ENCODE results near the gene RIMOC1. TPM values are rescaled to one million over a fixed set of nuclear protein-coding genes. Genes with fewer than 3 reads are reported as not detected.
"Not testable (repeated sequence)": the region's sequence is repeated elsewhere in the genome, so short reads cannot be mapped to it uniquely, and the experiment has no call there.

RIMOC1 gene
- total RNA-seq, 1 experiment from 2014 or later = 30.5 TPM

DNA sequence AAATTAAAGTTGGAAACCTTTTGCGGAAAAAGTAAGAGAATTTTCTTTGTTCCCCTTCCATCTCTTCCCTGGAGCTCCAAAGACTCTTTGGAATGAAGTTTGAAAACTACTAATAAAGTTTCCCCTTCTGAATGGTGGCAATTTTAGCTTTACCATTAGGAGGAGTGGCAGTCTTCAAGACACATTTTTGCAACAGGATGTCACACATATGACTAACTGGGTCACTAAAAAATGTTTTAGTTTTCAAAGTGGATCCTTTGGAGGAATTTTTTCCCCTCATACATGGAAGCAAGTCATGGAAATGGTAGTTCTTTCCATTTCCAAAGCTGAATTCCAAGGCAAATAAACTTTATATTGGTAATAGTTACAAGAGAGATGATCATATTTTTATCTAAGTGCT is 36.5 kb downstream of the RIMOC1 start (continued):
- TF ChIP-seq, protein P1, sequence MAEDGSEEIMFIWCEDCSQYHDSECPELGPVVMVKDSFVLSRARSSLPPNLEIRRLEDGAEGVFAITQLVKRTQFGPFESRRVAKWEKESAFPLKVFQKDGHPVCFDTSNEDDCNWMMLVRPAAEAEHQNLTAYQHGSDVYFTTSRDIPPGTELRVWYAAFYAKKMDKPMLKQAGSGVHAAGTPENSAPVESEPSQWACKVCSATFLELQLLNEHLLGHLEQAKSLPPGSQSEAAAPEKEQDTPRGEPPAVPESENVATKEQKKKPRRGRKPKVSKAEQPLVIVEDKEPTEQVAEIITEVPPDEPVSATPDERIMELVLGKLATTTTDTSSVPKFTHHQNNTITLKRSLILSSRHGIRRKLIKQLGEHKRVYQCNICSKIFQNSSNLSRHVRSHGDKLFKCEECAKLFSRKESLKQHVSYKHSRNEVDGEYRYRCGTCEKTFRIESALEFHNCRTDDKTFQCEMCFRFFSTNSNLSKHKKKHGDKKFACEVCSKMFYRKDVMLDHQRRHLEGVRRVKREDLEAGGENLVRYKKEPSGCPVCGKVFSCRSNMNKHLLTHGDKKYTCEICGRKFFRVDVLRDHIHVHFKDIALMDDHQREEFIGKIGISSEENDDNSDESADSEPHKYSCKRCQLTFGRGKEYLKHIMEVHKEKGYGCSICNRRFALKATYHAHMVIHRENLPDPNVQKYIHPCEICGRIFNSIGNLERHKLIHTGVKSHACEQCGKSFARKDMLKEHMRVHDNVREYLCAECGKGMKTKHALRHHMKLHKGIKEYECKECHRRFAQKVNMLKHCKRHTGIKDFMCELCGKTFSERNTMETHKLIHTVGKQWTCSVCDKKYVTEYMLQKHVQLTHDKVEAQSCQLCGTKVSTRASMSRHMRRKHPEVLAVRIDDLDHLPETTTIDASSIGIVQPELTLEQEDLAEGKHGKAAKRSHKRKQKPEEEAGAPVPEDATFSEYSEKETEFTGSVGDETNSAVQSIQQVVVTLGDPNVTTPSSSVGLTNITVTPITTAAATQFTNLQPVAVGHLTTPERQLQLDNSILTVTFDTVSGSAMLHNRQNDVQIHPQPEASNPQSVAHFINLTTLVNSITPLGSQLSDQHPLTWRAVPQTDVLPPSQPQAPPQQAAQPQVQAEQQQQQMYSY (CRISPR knock-in tag; IDR thresholded peaks at IDR 0.05) = no peak
- TF ChIP-seq, protein P2, sequence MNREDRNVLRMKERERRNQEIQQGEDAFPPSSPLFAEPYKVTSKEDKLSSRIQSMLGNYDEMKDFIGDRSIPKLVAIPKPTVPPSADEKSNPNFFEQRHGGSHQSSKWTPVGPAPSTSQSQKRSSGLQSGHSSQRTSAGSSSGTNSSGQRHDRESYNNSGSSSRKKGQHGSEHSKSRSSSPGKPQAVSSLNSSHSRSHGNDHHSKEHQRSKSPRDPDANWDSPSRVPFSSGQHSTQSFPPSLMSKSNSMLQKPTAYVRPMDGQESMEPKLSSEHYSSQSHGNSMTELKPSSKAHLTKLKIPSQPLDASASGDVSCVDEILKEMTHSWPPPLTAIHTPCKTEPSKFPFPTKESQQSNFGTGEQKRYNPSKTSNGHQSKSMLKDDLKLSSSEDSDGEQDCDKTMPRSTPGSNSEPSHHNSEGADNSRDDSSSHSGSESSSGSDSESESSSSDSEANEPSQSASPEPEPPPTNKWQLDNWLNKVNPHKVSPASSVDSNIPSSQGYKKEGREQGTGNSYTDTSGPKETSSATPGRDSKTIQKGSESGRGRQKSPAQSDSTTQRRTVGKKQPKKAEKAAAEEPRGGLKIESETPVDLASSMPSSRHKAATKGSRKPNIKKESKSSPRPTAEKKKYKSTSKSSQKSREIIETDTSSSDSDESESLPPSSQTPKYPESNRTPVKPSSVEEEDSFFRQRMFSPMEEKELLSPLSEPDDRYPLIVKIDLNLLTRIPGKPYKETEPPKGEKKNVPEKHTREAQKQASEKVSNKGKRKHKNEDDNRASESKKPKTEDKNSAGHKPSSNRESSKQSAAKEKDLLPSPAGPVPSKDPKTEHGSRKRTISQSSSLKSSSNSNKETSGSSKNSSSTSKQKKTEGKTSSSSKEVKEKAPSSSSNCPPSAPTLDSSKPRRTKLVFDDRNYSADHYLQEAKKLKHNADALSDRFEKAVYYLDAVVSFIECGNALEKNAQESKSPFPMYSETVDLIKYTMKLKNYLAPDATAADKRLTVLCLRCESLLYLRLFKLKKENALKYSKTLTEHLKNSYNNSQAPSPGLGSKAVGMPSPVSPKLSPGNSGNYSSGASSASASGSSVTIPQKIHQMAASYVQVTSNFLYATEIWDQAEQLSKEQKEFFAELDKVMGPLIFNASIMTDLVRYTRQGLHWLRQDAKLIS (CRISPR knock-in tag; IDR thresholded peaks at IDR 0.05; ENCODE audit: borderline replicate concordance) = no peak

DNA sequence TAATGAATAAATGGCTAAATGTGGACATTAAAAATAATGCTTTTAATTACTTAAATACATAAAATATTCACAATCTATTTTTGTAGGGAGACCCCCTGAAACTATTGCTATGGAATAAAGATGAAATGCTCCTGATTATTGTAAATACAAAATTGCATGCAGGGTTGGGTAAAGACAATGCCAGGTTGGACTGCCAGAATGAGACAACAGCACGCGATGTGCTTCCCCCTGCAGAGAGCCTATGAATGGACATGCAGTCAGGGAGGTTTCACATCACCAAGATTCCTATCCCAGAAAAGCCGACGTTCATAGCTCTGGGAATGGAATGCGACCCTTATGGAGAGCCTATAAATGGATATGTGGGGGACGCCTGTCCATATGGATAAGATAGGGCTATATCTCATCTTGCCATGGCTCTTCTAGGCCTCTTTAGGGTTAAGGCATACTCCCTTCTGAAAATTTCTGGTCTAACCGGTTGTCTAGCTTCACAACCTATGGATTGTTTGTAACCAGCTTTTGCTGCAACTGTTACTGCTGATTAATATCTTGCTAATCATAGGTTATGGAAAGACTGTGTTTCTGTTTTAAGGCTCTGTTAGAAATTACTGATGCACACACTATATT is 41.3 kb downstream of the RIMOC1 start:
- Mint-ChIP-seq H3K9me3 (peaks cover 10% of the 10 kb centered on the region), H3K4me1 (peaks cover 18% of the 10 kb centered on the region)
- H3K4me3 Mint-ChIP-seq; DNase-seq (ENCODE audit: low spot score); CTCF ChIA-PET; POLR2A ChIA-PET; ATAC-seq; H3K27me3 Mint-ChIP-seq (ENCODE audit: low read depth); H3K36me3 Mint-ChIP-seq; H3K27ac Mint-ChIP-seq: not testable (repeated sequence)

DNA sequence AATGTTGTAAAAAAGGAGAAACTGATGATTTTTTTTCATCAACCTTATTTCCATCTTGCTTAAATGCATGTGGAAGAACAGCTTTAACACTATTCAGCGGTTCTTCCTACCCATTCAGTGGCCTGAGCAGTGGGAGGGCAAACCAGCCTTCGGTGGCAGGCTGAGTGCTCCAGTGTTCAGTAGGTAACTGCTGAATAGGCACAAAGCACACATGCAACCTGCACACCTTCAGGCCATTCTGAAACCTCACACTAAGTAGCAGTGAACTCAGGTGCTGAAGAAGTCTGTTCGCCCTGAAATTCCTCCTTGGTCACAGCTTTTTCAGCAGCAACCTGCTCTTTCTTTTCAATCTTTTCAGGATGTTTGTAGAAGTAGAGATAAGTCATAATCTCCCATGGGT is 47.1 kb downstream of the RIMOC1 start:
- CTCF ChIA-PET = no interaction called here
- ATAC-seq (no peak), DNase-seq (ENCODE audit: low spot score) (no peak)
- no peak overlapping the region for H3K27ac Mint-ChIP-seq
- no peaks in the 10 kb centered on the region for H3K36me3 Mint-ChIP-seq
- H3K4me3 Mint-ChIP-seq = no peak overlapping the region
- no peak for TF ChIP-seq CBFB (CRISPR knock-in tag; IDR thresholded peaks at IDR 0.05; ENCODE audit: low read depth)
- no peaks in the 10 kb centered on the region for H3K27me3 Mint-ChIP-seq (ENCODE audit: low read depth)
- peaks cover 14% of the 10 kb centered on the region for H3K9me3 Mint-ChIP-seq
- POLR2A ChIA-PET = no interaction called here
- H3K4me1 Mint-ChIP-seq = peaks cover 15% of the 10 kb centered on the region

Other genes with a start within 250 kb of the RIMOC1 start
- gene OXCT1, start 33.9 kb upstream of the RIMOC1 start, total RNA-seq (2021) = 20.6 to 23.1 TPM (median 20.9 TPM) in 3 replicates
- 0.72 to 2.1 TPM (median 1.9 TPM) in 3 replicates for gene FBXO4, start 20.9 kb downstream of the RIMOC1 start, total RNA-seq (2021)